ENCODE measurements around the gene CBLB. TPM values are rescaled to one million over a fixed set of nuclear protein-coding genes. Genes with fewer than 3 reads are reported as not detected.
A peak's percentile ranks its signal among the peaks of the same experiment; 100 is the strongest.

CBLB gene
- total RNA-seq, 6 experiments from 2014 or later: 9.4 to 21.4 (median 18.2) TPM

- 97% methylated on average over 3 of the region's 3 CpGs for WGBS (ENCODE audit: insufficient coverage, low coverage, low lambda C conversion rate, missing lambda C conversion rate)
- Histone ChIP-seq H3K36me3 (no peaks in the 10 kb centered on the region), H3K9me3 (no peaks in the 10 kb centered on the region), H3K4me3 (no peak overlapping the region), H3K27me3 (no peaks in the 10 kb centered on the region), H3K27ac (no peak overlapping the region), H3K4me1 (peaks cover 0 to 20% (median 6%) of the 10 kb centered on the region in 4 donors)
- no peak for ATAC-seq
- TF ChIP-seq POLR2A (IDR thresholded peaks at IDR 0.05): no peak
- TF ChIP-seq, protein P1, sequence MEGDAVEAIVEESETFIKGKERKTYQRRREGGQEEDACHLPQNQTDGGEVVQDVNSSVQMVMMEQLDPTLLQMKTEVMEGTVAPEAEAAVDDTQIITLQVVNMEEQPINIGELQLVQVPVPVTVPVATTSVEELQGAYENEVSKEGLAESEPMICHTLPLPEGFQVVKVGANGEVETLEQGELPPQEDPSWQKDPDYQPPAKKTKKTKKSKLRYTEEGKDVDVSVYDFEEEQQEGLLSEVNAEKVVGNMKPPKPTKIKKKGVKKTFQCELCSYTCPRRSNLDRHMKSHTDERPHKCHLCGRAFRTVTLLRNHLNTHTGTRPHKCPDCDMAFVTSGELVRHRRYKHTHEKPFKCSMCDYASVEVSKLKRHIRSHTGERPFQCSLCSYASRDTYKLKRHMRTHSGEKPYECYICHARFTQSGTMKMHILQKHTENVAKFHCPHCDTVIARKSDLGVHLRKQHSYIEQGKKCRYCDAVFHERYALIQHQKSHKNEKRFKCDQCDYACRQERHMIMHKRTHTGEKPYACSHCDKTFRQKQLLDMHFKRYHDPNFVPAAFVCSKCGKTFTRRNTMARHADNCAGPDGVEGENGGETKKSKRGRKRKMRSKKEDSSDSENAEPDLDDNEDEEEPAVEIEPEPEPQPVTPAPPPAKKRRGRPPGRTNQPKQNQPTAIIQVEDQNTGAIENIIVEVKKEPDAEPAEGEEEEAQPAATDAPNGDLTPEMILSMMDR (IDR thresholded peaks at IDR 0.05): no peak
- no peak for DNase-seq
- intact Hi-C loops (cut with DNase I): no loop called here
Measured at GRCh38 chr3:105807701-105808100, 61.1 kb downstream of the CBLB start.

DNA sequence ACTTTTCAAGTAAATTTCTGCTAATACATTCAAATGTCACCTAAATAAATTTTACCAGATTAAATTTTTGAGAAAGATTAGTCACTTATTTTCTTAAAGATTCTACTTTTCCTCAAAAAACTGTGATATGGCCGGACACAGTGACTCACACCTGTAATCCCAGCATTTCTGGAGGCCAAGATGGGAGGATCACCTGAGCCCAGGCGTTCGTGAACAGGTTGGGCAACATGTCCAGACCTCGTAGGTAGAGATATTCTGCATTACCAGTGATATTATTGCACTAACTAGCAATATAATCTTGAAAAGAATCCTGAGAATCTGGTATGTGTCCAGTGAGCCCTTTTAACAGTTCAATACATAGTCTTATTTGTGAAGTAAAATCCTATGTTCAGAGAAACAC is 61.7 kb downstream of the CBLB start:
- intact Hi-C loops (cut with DNase I): no loop called here
- WGBS (ENCODE audit: insufficient coverage, low coverage, low lambda C conversion rate, missing lambda C conversion rate): 92% methylated on average over 4 of the region's 4 CpGs
- Histone ChIP-seq H3K9me3 (no peaks in the 10 kb centered on the region), H3K27me3 (no peaks in the 10 kb centered on the region), H3K36me3 (no peaks in the 10 kb centered on the region), H3K27ac (no peak overlapping the region), H3K4me3 (no peak overlapping the region), H3K4me1 (peaks cover 0 to 20% (median 6%) of the 10 kb centered on the region in 4 donors)
- TF ChIP-seq, protein P1 (IDR thresholded peaks at IDR 0.05): no peak
- TF ChIP-seq POLR2A (IDR thresholded peaks at IDR 0.05): no peak
- DNase-seq (no peak), ATAC-seq (no peak)

- no peaks in the 10 kb centered on the region for H3K9me3 ChIP-seq
- peaks cover 0 to 20% (median 6%) of the 10 kb centered on the region in 4 donors for H3K4me1 ChIP-seq
- no peak overlapping the region for H3K4me3 ChIP-seq
- no peak for TF ChIP-seq POLR2A (IDR thresholded peaks at IDR 0.05)
- TF ChIP-seq, protein P1 (IDR thresholded peaks at IDR 0.05): no peak
- peak; percentile 69 to 92 (median 86) for ATAC-seq
- H3K27me3 ChIP-seq: no peaks in the 10 kb centered on the region
- DNase-seq: no peak
- H3K27ac ChIP-seq: no peak overlapping the region
- intact Hi-C loops (cut with DNase I): no loop called here
- H3K36me3 ChIP-seq: no peaks in the 10 kb centered on the region
Measured at GRCh38 chr3:105806359-105806758, 62.5 kb downstream of the CBLB start.

- no peak for DNase-seq
- Histone ChIP-seq H3K27ac (no peak overlapping the region), H3K4me1 (peaks cover 0 to 14% (median 6%) of the 10 kb centered on the region in 4 donors), H3K36me3 (no peaks in the 10 kb centered on the region), H3K4me3 (no peak overlapping the region), H3K27me3 (no peaks in the 10 kb centered on the region), H3K9me3 (no peaks in the 10 kb centered on the region)
- intact Hi-C loops (cut with DNase I): no loop called here
- no peak for ATAC-seq
- TF ChIP-seq POLR2A (IDR thresholded peaks at IDR 0.05): no peak
- TF ChIP-seq, protein P1 (IDR thresholded peaks at IDR 0.05): no peak
- WGBS (ENCODE audit: insufficient coverage, low coverage, low lambda C conversion rate, missing lambda C conversion rate): 84% methylated on average over 6 of the region's 7 CpGs
Measured at GRCh38 chr3:105805404-105805803, 63.4 kb downstream of the CBLB start.

- 94% methylated on average over 5 of the region's 5 CpGs for WGBS (ENCODE audit: insufficient coverage, low coverage, low lambda C conversion rate, missing lambda C conversion rate)
Measured at GRCh38 chr3:105802118-105802706, 66.6 kb downstream of the CBLB start.

More at GRCh38 chr3:105802118-105802706, 66.6 kb downstream of the CBLB start:
- Histone ChIP-seq H3K27ac (no peak overlapping the region), H3K4me1 (peaks cover 0 to 6% (median 0%) of the 10 kb centered on the region in 4 donors), H3K36me3 (no peaks in the 10 kb centered on the region), H3K4me3 (no peak overlapping the region), H3K9me3 (no peaks in the 10 kb centered on the region), H3K27me3 (no peaks in the 10 kb centered on the region)
- ATAC-seq (no peak), DNase-seq (no peak)
- intact Hi-C loops (cut with DNase I): no loop called here
- TF ChIP-seq POLR2A (IDR thresholded peaks at IDR 0.05): no peak
- TF ChIP-seq, protein P1 (IDR thresholded peaks at IDR 0.05): no peak

All from right lobe of liver (tissue), 6 donors.